ENCODE data around the gene PARP8. TPM values are rescaled to one million over a fixed set of nuclear protein-coding genes. Genes with fewer than 3 reads are reported as not detected.

The PARP8 gene
- total RNA-seq: 8.7 and 11.1 TPM in 2 replicates

GRCh38 chr5:50666261-50667022 lies at the start of gene PARP8:
PARP8 (plus strand) TSS chr5:50666637; CDS start chr5:50667096, 459 bp downstream.

Other genes with a start within 250 kb of the PARP8 start
- 1.1 and 3.2 TPM in 2 replicates for gene EMB, start 225.3 kb upstream of the PARP8 start, total RNA-seq